HepG2 (cell line): ENCODE results near the gene ROBO2. TPM values are rescaled to one million over a fixed set of nuclear protein-coding genes. Genes with fewer than 3 reads are reported as not detected.

Experiments
- ATAC-seq: fragments of 200-7000 bp; cut with Tn5 transposase; 3 replicates; pipeline ENCODE4 v1.9.1; 2020; ENCODE audit warnings: mild to moderate bottlenecking, moderate library complexity
- BruUV-seq: library from RNA; stranded (reverse); fragments of 400-500 nt; replicated peaks from 2 replicates; lab custom pipeline; 2021; lab: Mats Ljungman, UMichigan
- CTCF ChIA-PET: fragments of 300-600 bp; formaldehyde crosslinking; extraction: SDS; loops from one replicate; lab custom pipeline; 2021; ENCODE audit warnings: low total read pairs, inconsistent platforms, low intra/inter-chr PET ratio; lab: Yijun Ruan, JAX
- POLR2A ChIA-PET: fragments of 350-600 bp; sonication (Branson Sonifier 250); formaldehyde crosslinking; loops from one replicate; lab custom pipeline; 2020; ENCODE audit warnings: antibody characterized with exemption, inconsistent platforms; lab: Yijun Ruan, JAX
- DNase-seq: peaks from one replicate; pipeline ENCODE4 v3.0.0-alpha.2; 2015; ENCODE audit warnings: low spot score
- FAIRE-seq: peaks from 3 replicates; lab custom pipeline; 2011; peaks lifted over from hg19 to GRCh38; lab: Jason Lieb, UNC
- H2AFZ ChIP-seq: one replicate; pipeline ENCODE4 v1.6.1; 2011; ENCODE audit warnings: low read length, inconsistent platforms
- H3K27ac ChIP-seq: fragments of 300-600 bp; 3 replicates; pipeline ENCODE4 v1.8.0; 2011; ENCODE audit warnings: mixed run types, mild to moderate bottlenecking, mixed read lengths, low read length, inconsistent platforms; ENCODE audit not compliant: insufficient read depth; ENCODE audit errors: extremely low read length
- H3K27me3 ChIP-seq, 2 experiments: fragments of 200-600 bp in 1 of 2; 2 replicates in 1 of 2; 3 replicates in 1 of 2; pipeline versions ENCODE4 v1.6.0 to v1.8.0; 2011; ENCODE audit warnings: low read length in 2 of 2, mild to moderate bottlenecking in 2 of 2, moderate library complexity in 2 of 2, inconsistent platforms in 1 of 2; ENCODE audit not compliant: insufficient read depth in 2 of 2, control insufficient read depth in 1 of 2
- H3K36me3 ChIP-seq, 2 experiments: fragments of 200-600 bp in 1 of 2; replicated peaks in 1 of 2; 2 replicates in 1 of 2; 3 replicates in 1 of 2; pipeline versions ENCODE4 v1.5.1 to v1.8.0; 2011; ENCODE audit warnings: low read length in 2 of 2, inconsistent platforms in 1 of 2; ENCODE audit not compliant: insufficient read depth in 2 of 2, control insufficient read depth in 1 of 2
- H3K4me1 ChIP-seq: 2 replicates; pipeline ENCODE4 v1.5.1; 2012; ENCODE audit warnings: low read length, inconsistent platforms; ENCODE audit not compliant: insufficient read depth
- H3K4me2 ChIP-seq: 2 replicates; pipeline ENCODE4 v1.6.0; 2011; ENCODE audit warnings: low read depth, low read length, inconsistent platforms
- H3K4me3 ChIP-seq, 3 experiments: fragments of 200-600 bp in 1 of 3; sonication (generic), shearing (Covaris generic) in 1 of 3; replicated peaks in 1 of 3; 2 replicates each; pipeline ENCODE4 v1.5.1; 2011 to 2016; ENCODE audit warnings: low read length in 3 of 3, inconsistent platforms in 2 of 3, low read depth in 2 of 3, mild to moderate bottlenecking in 2 of 3, control low read depth in 1 of 3, mixed read lengths in 1 of 3; ENCODE audit not compliant: insufficient read depth in 1 of 3
- H3K79me2 ChIP-seq: one replicate; pipeline ENCODE4 v1.6.1; 2011; ENCODE audit warnings: low read length, inconsistent platforms; ENCODE audit not compliant: insufficient read depth
- H3K9ac ChIP-seq: 2 replicates; pipeline ENCODE4 v1.6.0; 2011; ENCODE audit warnings: mild to moderate bottlenecking, low read depth, low read length, inconsistent platforms; ENCODE audit not compliant: insufficient read depth
- H3K9me3 ChIP-seq: 2 replicates; pipeline ENCODE4 v1.5.1; 2012; ENCODE audit warnings: mild to moderate bottlenecking, low read length
- H4K20me1 ChIP-seq: 2 replicates; pipeline ENCODE4 v1.6.0; 2011; ENCODE audit warnings: inconsistent platforms, mild to moderate bottlenecking, low read length, moderate library complexity; ENCODE audit not compliant: insufficient read depth
- HMG20A ChIP-seq: IDR thresholded peaks from 2 replicates; pipeline ENCODE4 v1.6.1; 2016; ENCODE audit warnings: borderline replicate concordance
- NFATC3 ChIP-seq: sonication (generic); formaldehyde crosslinking; IDR thresholded peaks from 2 replicates; pipeline ENCODE4 v1.5.1; 2020; ENCODE audit warnings: mild to moderate bottlenecking, missing genetic modification reagents
- NFE2L2 ChIP-seq: fragments of 150-350 bp; IDR thresholded peaks from 2 replicates; pipeline ENCODE4 v1.6.1; 2014; ENCODE audit warnings: low read length
- NR2C2 ChIP-seq: sonication (generic); formaldehyde crosslinking; IDR thresholded peaks from 2 replicates; pipeline ENCODE4 v1.4.0; 2020; ENCODE audit warnings: missing genetic modification reagents, mild to moderate bottlenecking, moderate library complexity, borderline replicate concordance
- PITX1 ChIP-seq: sonication (generic); formaldehyde crosslinking; IDR thresholded peaks from 2 replicates; pipeline ENCODE4 v1.5.1; 2020; ENCODE audit warnings: mild to moderate bottlenecking, missing genetic modification reagents
- SMAD3 ChIP-seq: sonication (generic); formaldehyde crosslinking; IDR thresholded peaks from 2 replicates; pipeline ENCODE4 v1.4.0; 2020; ENCODE audit warnings: missing genetic modification reagents
- SUZ12 ChIP-seq: fragments of 150-350 bp; IDR thresholded peaks from 2 replicates; pipeline ENCODE4 v1.6.1; 2014; ENCODE audit warnings: low read depth, low read length
- ZC3H4 ChIP-seq: sonication (generic); formaldehyde crosslinking; IDR thresholded peaks from 2 replicates; pipeline ENCODE4 v1.4.0; 2020; ENCODE audit warnings: missing genetic modification reagents, borderline replicate concordance
- ZFP36L2 ChIP-seq: sonication (generic); formaldehyde crosslinking; IDR thresholded peaks from 2 replicates; pipeline ENCODE4 v1.4.0; 2020; ENCODE audit warnings: missing genetic modification reagents
- ZNF33B ChIP-seq: sonication (generic); formaldehyde crosslinking; IDR thresholded peaks from 2 replicates; pipeline ENCODE4 v1.5.1; 2020; ENCODE audit warnings: mild to moderate bottlenecking, missing genetic modification reagents
- ZNF644 ChIP-seq: IDR thresholded peaks from 2 replicates; pipeline ENCODE4 v1.6.1; 2016; ENCODE audit warnings: low read depth
- ZNF646 ChIP-seq: sonication (generic); formaldehyde crosslinking; IDR thresholded peaks from 2 replicates; pipeline ENCODE4 v1.9.0; 2021; ENCODE audit warnings: mild to moderate bottlenecking, missing genetic modification reagents
- ZNF891 ChIP-seq: sonication (generic); formaldehyde crosslinking; IDR thresholded peaks from 2 replicates; pipeline ENCODE4 v1.5.0; 2020; ENCODE audit warnings: mild to moderate bottlenecking, missing genetic modification reagents
- ZSCAN21 ChIP-seq: sonication (generic); formaldehyde crosslinking; IDR thresholded peaks from 2 replicates; pipeline ENCODE4 v1.8.0; 2022; ENCODE audit warnings: mild to moderate bottlenecking, missing genetic modification reagents, moderate library complexity, borderline replicate concordance
- WGBS: methylation state at CpG from one replicate; pipeline ENCODE4 v1.1.6; 2017; ENCODE audit warnings: low lambda C conversion rate; 5-methylcytosine and 5-hydroxymethylcytosine counted together
- in situ Hi-C: cut with HindIII; loops from 2 replicates; pipeline ENCODE4 v1.10.0; 2017; ENCODE audit warnings: low pct_unique_long_range_greater_than_20kb; ENCODE audit not compliant: extremely low pct_ligation_motif_present
- intact Hi-C: fragments of 100-400 bp; cut with micrococcal nuclease; formaldehyde crosslinking; loops from one replicate; pipeline ENCODE4 v1.10.0; 2022; ENCODE audit not compliant: unreplicated experiment
- polyA plus RNA-seq, 8 experiments: library from polyadenylated mRNA; depleted of rRNA in 3 of 8; stranded (reverse) in 7 of 8; unstranded in 1 of 8; fragments of >200 nt; fragmentation: Illumina TruSeq in 4 of 8; extraction: Trizol in 4 of 8; gene quantifications; 2 replicates each; pipeline versions ENCODE4 v1.2.1 to v1.2.3, GENCODE V29; 2011 to 2016; ENCODE audit warnings: low read depth in 4 of 8, missing spikeins in 1 of 8, mixed read lengths in 1 of 8; ENCODE audit not compliant: insufficient read depth in 1 of 8
- total RNA-seq, 5 experiments: library from RNA; depleted of rRNA; stranded (reverse); fragments of >200 nt; fragmentation: Illumina TruSeq; extraction: Trizol; gene quantifications; 2 replicates each; pipeline ENCODE4 v1.2.3, GENCODE V29; 2016; ENCODE audit warnings: low read depth in 1 of 5

Gene ROBO2
- total and polyA plus RNA-seq, 2 of the 13 experiments (the other 11 are each of a cell fraction or from before 2014, with no cell fraction given), result not detected

DNA sequence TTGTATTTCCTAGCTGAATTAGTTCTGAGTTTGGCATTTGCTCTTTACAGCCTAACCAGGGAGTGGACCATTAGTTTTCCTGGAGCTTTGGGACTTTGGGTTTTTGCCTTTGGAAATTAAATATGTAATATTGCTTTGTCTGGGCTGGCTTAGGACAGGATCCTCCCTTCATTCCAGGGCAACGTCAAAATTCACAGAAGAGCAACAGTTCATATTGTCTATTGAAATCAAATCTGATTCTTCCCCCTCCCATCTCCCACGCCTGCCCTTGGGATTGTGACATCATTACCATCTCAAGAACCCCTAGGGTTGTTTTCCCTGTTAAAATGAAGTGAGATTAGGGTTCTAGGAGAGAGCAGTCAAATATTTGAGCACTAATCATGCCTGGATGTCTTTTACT, 194.1 kb downstream of the ROBO2 start:
- Histone ChIP-seq H3K4me2 (no peak overlapping the region), H3K36me3 (no peaks in the 10 kb centered on the region), H2AFZ (no peak overlapping the region), H3K79me2 (no peaks in the 10 kb centered on the region), H3K4me3 (no peak overlapping the region), H4K20me1 (no peaks in the 10 kb centered on the region), H3K9ac (no peak overlapping the region), H3K4me1 (no peaks in the 10 kb centered on the region), H3K27ac (no peak overlapping the region), H3K9me3 (no peaks in the 10 kb centered on the region), H3K27me3 (no peaks in the 10 kb centered on the region)
- no TSS peak for BruUV-seq
- intact Hi-C loops, result no loop called here
- ATAC-seq, result no peak
- 0% methylated on average over 2 of the region's 2 CpGs for WGBS
- TF ChIP-seq ZC3H4 (no peak), ZNF646 (no peak), ZNF644 (no peak), ZNF33B (CRISPR knock-in tag) (no peak), ZFP36L2 (CRISPR knock-in tag) (no peak), PITX1 (CRISPR knock-in tag) (no peak), ZNF891 (CRISPR knock-in tag) (no peak), SMAD3 (CRISPR knock-in tag) (no peak), NR2C2 (no peak), NFATC3 (CRISPR knock-in tag) (no peak), ZSCAN21 (CRISPR knock-in tag) (no peak), NFE2L2 (no peak), HMG20A (CRISPR knock-in tag) (no peak), SUZ12 (no peak)
- FAIRE-seq, result no peak
- ChIA-PET CTCF (no interaction called here), POLR2A (no interaction called here)
- no peak for DNase-seq
- in situ Hi-C loops, result no loop called here
